GM18870 (cell line): Measurements from ENCODE around the gene PLK3.
A peak's percentile ranks its signal among the peaks of the same experiment; 100 is the strongest.
"Not testable (repeated sequence)": the region's sequence is repeated elsewhere in the genome, so short reads cannot be mapped to it uniquely, and the experiment has no call there.

Experiments
- ATAC-seq: cut with Tn5 transposase; IDR thresholded peaks from one replicate; pipeline ENCODE4 v1.9.1; 2021; ENCODE audit warnings: moderate library complexity; ENCODE audit not compliant: unreplicated experiment

PLK3 gene

DNA sequence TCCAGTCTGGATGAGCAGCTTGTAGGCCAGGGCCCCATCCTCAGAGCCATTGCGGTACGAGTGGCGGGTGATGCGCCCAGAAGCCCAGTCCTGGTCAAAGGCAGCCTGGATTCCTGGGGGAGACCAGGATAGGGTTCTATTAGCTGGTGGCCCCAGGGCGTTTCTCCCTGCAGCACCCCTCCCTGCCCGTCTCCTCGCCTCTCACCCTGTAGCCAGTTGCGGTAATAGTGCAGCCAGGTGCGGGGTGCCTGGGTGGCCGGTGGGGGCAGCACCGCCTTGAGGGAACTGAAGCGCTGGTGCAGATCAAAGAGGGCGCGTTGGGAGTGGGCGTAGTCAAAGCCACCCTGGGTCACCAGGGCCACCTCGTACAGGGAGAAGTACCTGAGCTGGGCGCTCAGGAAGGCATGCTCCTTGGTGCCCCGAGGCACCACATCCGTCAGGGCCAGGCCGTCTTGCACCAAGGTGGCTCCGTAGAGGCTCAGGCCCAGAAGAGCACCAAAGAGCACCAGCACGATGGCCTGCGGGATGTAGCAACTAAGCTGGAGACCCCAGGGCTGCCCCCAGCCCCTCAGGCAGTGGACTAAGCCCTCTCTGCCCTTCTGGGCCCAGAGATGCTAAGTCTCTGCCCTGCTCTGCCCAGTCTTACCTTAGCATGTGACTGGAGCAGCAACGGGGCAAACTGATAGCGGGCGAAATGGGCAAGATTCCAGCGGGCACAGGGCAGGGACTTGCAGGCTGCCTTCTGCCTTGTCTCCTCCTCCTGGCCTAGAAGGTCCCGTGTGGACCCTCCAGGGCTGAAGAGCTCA lies 27.2 kb downstream of the PLK3 start:
- no peak for ATAC-seq

DNA sequence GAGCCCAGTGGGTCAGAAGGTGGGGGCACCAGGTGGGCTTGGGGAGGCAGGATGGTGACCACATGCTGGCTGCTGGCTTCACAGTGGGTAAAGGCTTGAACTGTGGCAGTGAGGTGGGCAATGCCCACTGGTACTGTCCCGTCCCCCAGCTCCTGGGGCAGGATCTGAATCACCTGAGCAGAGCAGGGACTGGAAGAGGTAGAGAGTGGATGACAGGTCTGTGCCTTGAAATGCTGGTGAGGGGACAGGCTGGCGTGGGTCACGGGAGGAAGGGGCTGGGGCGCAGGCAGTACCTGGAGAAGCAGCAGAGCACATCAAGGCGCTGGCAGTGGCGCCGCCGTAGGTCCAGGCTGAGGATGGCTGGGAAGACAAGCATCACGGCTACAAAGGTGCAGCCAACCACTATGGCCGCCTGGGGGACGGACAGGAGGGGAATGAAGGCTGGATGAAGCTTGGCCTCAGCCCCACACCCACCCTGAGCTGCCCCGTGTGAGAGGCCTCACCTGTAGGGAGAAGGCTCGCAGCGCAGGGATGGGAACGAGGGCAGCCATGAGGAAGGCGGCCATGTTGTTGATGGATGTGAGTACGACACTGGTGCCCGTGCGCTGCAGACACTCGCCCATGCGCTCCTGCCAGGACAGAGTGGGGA lies 27.9 kb downstream of the PLK3 start:
- ATAC-seq = no peak

DNA sequence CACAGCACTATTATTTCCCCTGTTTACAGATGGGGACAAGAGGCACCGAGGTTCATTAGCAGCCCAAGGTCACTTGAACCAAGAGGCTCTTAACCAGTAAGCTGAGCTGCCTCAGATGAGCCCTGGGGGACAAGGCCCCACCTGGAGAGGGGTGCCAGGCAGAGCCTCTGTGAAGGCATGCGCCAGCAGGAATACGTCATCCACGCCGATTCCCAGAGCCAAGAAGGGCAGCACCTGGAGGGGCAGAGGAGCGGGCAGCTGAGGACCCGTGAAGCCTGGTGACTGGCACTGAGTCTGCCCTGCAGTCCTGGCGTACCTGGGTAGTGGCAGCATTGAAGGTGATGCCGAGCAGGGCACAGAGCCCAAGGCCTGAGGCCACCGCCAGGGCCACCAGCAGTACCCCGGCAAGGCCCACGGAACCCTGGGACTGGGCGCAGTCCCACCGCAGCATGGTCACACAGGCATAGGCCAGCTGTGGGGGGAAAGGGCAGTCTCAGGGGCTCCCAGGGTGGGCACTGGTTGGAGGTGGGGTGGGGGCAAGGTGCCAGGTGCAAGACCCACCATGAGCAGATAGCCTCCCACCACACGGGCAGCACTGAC lies 28.8 kb downstream of the PLK3 start:
- ATAC-seq = no peak

DNA sequence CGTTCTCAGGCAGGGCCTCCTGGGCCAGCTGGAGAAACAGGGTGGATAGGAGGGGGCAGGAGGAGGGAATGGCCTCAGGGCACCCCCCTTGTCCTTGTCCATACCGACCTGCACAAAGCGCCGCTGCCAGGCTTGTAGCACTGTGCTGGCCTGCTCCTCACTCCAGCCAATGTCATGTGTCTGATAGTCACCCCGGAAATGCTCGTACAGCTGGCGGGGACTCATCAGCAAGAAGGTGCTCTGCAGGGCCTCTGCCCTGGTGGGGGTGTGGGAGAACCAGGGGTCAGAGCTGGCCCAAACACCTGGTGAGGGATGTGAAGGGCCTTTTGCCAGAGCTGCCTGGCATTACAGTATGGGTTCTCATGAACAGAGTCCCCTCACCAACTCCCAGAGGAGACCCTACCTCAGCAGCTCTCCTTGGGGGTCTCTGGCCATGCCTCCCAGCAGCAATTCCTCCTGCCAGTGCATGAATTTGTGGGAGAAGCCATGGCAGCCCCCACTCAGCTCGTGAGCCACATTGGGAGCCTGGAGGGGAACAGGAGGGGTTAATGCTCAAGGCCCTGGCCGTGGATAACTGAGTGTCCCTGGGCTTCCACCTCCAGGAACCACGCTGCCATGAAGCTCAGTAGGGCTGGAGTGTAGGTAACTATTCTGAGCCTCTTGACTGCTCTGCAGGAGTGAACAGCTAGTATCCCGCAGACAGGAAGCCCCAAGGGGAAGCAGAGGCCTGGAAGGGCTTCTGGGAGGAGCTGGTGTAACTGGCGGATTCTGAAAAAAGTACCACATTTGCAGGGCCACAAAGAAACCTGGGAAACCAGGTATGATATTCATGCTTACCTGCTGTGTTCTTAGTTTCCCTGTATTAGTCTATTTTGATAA lies 29.6 kb downstream of the PLK3 start:
- no peak for ATAC-seq

DNA sequence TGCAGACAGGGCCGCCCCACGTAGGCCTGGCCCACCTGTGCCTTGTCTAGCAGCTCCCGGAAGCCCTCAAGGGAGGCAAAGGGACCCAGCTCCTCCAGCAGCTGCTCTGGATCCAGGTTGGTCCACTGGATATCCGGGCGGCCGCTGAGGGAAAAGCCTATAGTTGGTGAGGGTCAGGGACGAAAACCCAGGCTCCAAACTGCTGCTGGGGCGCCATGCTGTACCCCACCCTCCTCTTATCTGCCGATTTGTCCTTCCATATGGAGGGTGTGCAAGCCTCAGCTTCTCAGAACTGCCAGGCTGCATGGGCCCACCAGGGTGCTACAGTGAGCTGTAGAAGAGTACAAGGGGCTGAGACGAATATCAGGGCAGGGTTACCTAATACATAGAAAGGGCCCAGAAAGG lies 30.7 kb downstream of the PLK3 start:
- ATAC-seq = no peak

DNA sequence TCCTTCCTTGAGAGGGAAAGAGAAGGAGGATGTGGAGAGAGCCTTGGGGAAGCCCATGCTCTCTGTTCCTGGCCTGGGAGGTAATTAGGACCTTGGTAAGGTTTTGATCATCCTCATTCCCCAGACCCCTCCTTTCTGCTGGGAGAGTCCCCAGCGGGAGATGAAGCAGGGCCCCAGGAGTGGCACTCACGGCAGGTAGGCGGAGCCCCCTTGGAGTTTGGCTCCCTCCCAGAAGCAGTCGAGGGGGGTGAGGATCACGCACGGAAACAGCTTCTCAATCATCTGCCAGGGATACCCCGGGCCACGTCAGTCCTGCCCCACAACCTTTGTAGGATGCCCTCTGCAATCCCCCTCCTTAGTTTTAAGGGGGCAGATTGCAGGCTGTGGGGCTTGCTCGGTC lies 31.3 kb downstream of the PLK3 start:
- no peak for ATAC-seq

DNA sequence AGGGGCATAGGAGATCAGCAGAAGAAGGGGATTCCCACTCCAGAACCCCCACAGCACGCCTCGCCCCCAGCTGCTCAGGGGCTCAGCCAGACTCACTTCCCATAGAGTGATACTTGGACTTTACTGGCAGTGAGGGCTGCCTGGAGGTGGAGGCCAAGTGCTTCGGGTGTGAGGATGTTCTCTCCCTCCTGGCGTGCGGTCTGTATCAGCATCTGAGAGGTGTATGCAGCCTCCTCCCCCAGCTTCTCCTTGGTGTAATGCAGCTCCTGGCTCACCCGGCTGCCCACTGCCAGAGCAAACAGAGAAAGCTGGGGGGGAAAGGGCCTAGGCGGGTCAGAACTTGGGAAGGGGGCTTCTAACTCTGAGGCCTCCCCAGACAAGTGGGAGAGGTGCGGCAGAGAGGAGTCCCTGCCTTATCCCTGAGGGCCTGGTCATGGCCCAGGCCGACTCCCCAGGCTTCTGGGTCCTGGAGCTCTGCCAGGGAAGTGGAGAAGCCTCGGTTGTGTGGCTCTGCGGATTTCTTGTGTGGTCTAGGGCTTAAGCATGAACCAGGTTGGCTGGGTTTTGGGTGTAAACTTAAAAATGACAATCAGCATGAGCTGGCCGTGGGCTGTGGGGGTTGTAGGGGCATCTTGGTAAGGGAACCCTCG lies 32.0 kb downstream of the PLK3 start:
- no peak for ATAC-seq

DNA sequence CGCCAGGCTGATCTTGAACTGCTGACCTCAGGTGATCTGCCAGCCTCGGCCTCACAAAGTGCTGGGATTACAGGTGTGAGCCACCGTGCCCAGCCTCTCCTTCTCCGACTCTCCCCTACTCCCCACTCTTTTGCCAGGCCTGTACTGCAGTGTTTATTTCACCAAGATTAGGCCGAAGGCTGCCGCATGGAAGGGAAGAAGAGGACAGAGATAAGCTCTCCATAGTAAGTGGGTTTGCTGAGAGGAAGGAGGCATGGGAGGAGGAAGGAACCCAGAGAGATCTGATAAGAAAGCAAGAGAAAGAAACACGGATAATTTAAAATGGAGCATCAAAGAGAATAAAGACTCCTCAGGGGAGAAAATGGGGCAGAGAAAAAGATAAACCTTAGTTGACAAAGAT lies 34.2 kb downstream of the PLK3 start:
- ATAC-seq = no peak

DNA sequence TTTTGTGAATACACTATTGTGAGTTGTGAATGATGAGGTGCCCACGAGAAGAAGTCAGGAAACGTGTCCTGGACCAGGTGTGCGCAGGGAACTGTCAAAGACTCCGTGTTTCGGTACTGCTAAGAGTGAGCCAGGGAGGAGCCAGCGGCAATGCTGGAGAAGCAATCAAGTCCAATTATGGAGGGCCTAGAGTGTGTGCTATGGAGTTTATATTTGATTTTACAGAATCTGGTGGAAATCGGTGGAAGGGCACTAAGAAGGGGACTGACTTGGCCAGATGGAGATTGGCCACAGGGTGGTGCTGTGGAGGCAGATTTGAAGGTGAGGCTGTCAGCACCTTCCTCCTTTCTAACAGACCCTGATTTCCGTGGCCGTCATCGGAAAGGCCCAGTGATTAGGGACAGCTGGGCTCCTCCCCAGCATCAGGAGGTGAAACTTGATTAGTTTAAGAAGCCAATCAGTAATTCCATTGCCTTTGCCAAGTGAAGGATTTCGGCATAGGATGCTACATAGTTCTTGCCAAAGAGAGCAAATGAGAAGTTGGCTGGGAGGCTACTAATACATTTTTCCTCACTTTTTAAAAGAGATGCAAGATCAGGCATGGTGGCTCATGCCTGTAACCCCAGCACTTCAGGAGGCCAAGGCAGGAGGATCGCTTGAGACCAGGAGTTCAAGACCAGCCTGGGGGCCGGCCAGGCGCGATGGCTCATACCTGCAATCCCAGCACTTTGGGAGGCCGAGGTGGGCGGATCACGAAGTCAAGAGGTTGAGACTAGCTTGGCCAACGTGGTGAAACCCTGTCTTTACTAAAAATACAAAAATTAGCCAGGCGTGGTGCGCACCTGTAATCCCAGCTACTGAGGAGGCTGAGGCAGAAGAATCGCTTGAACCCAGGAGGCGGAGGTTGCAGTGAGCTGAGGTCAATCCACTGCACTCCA lies 35.8 kb downstream of the PLK3 start:
- peak; percentile 55 for ATAC-seq

DNA sequence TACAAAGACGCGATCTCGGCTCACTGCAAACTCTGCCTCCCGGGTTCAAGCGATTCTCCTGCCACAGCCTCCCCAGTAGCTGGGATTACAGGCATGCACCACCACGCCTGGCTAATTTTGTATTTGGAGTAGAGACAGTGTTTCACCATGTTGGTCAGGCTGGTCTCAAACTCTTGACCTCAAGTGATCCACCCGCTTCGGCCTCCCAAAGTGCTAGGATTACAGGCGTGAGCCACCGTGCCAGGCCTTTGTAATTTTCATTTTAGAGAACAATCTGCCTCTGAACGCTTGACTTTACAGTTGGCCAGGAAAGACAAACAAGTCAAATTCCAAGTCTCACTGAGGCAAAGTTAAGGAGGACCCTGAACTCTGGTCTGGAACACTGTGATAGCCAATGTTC lies 38.1 kb downstream of the PLK3 start:
- not testable (repeated sequence) for ATAC-seq

DNA sequence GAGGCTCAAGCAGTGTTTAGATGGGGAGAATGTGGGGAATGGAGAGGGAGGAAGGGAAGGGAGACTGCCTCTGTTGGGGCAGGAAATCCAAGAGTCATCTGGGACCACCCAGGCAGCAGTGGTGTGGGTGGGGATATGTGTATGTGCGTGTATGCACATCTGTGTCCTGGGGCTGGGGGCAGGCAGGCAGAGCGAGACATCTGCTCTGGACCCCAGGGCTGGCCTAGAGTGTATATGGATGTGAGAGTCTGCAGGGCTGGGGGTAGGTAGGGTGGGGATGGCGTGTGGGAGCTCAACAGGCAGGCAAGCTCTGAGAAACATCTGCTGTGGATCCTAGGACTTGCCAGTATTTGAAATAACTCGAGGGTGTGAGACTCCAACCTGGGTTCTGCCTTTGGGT lies 39.4 kb downstream of the PLK3 start:
- no peak for ATAC-seq

DNA sequence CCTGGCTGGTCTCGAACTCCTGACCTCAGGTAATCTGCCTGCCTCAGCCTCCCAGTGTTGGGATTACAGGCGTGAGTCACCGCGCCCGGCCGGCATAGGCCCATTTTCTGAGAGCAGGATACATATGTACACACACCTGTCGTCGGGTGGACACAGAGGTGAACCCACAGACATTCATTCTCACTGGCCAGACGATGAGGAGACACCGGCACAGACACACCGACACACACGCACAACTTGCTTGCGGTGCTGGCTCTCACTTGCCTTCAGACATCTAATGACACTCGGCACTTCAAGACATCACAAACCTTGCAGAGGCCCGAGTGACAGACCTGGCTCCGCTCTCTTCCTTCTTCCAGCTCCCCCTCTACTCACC lies 42.3 kb downstream of the PLK3 start:
- ATAC-seq = no peak

DNA sequence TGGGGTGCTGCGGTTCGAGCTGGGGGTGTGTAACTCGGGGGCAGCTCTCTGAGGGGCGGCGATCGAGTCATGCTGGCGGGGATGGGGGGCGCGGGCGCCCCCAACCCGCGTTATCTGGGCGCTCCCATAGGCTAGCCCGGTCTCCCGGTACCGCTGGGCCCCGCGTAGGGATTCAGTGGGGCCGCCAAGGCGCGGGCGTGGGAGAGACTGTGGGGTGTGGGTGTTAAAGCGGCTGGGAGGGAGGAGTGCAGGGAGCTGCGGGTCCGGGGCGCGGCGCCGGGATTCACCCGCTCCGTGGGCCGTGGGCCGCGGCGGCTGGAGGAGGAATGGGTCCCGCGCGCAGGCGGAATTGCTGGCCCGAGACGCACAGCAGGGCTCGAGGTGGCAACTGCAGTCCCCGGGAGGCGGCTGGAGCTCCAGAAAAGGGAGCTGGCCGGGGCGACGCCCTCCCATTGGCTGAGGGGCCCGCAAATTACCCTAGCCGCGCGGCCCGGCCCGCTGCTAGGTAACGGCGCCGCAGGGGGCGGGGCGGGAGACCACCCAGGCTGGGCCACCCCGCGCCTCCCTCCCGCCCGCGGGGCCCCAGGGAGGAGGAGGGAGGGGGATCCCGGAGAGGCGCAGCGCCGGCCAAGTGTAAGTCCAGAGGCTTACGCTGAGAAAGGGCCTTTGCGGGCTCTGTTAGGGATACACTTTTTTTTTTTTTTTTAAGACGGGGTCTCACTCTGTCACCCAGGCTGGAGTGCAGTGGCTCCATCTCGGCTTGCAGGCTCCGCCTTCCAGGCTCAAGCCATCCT lies 42.9 kb downstream of the PLK3 start, which contains the start of gene PTCH2:
PTCH2 (minus strand) TSS at position 392 of the 794 bp plus-strand sequence; CDS start at position 71, 321 bp downstream.
- no peak for ATAC-seq

DNA sequence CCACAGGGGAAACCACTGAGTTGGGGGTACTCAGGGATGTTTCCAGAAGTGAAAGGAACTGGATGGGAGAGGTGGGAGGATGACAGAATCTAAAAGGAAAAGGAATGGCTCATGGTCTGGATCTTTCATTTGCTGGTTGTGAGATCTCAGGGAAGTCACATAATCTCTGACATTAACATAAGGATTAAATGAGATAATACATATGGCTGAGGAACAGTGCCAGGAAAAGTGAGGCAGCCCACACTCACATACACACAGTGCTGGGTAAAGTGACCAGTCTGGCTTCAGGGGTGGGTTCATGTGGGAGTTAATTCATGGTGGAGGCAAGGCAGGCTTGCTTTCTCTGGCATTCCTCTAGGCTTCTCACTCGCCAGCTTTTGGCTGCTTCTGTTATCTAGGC lies 46.8 kb downstream of the PLK3 start:
- no peak for ATAC-seq

DNA sequence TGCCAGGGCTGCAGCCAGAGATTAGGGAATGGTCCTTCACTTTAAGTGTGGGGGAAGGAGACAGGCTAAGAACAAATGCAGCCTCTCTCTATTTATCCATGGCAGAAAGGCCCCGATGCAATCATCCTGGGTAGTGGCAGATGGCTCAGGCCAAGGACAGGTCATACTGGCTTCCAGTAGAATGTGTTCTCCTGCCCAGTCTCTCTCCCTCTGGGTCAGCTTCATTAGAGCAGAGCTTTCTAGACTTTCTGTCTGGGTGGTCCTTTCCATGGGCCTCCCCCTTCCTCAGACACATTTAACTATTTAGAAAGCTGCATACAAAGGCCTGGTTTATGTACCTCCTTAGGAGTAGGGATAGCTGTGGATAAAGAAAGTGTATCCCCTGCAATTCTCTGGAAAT lies 47.7 kb downstream of the PLK3 start:
- no peak for ATAC-seq

DNA sequence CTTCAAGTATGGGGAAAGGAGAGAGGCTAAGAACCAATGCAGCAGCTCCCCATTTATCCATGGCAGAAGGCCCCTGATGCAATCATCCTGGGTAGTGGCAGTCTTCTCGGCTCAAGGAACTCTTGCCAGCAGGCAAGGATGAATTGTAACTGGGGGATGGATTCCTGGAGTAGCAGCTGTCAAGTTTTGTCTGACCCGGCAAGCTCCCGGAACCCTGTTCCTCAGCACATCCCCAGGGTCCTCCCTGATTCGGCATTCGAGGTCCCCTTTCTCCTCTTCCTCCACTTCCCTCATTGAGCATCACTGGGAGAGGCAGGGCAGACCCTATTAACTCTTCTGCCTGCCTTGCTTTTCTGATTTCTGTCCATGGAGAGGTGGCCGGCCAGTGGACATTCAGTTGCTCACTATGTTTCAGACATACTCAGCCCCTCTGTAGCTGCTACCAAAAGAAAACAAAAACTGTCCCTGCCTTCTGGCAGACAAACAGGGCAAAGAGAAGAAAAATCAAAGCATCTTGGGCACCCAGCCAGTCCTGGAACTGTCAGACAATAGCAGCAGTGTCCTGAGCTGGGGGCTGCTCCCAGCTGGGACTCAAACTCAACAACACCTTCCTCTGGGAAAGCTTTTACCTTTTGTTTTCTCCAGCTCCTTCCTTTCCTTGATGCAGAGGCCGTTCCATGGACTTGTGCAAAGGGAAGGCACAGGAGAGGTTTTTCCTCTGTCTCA lies 48.4 kb downstream of the PLK3 start:
- ATAC-seq = no peak

DNA sequence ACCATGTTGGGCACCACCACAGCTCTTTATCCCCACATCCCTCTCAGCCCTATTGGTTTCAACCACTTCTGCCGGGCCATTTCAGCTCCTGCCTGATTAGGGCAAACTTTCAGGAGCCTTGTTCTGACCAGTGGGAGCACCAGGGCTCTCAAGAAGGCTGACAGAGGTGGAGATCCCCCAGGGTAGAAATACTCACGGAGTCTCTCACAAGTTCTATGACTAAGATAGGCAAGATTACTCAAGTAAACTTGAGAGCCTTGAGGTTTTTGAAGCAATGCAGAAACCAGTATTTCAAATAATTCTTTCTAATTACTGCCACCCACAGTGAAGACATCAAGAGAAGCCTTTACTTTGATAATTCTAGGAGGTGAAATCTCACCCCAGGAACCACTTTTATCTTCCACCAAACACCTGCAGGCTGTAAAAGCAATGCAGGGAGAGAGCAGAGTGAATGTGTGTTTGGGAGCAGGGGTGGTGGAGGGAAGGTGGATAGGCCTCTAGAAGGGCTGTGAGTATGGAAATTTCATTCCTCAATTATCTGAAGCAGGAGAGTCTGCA lies 49.5 kb downstream of the PLK3 start:
- no peak for ATAC-seq

DNA sequence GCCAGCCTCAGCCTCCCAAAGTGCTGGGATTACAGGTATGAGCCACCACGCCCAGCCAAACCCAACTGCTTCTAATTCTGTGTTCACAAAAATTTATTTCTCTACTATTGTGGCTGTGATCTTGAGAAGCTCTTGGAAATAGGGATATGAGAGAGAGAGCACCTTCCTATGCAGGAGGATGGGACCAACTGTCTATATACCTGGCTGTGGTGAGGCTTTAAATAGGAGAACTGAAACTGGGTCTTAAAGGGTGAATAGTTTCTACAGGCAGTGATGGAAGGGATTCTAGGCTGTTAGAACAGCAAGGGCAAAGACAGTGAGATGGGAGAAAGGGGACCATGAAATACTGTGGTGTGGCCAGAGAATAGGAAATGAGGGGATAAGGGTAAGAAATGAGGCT lies 51.1 kb downstream of the PLK3 start:
- no peak for ATAC-seq
